ENCODE results near the gene AFF1. TPM values are rescaled to one million over a fixed set of nuclear protein-coding genes. Genes with fewer than 3 reads are reported as not detected.

Gene AFF1
- total RNA-seq, 2 experiments from 2014 or later = 28.7 to 69.7 TPM

Other genes starting within 250 kb of the AFF1 start
- gene SLC10A6, start 85.6 kb upstream of the AFF1 start, total RNA-seq (2014; rRNA removed; shearing (Covaris generic)) = not detected in 2 replicates
- gene SLC10A6, start 85.6 kb upstream of the AFF1 start, total RNA-seq (2022) = not detected in 2 replicates
- gene C4orf36, start 42.6 kb upstream of the AFF1 start, total RNA-seq (2014; rRNA removed; shearing (Covaris generic)) = not detected in 2 replicates
- gene C4orf36, start 42.6 kb upstream of the AFF1 start, total RNA-seq (2022) = 1.4 TPM in 1 of 2 replicates, not detected in the other